ENCODE results near the gene RBPMS2.
"Not testable (repeated sequence)": the region's sequence is repeated elsewhere in the genome, so short reads cannot be mapped to it uniquely, and the experiment has no call there.

RBPMS2 gene

DNA sequence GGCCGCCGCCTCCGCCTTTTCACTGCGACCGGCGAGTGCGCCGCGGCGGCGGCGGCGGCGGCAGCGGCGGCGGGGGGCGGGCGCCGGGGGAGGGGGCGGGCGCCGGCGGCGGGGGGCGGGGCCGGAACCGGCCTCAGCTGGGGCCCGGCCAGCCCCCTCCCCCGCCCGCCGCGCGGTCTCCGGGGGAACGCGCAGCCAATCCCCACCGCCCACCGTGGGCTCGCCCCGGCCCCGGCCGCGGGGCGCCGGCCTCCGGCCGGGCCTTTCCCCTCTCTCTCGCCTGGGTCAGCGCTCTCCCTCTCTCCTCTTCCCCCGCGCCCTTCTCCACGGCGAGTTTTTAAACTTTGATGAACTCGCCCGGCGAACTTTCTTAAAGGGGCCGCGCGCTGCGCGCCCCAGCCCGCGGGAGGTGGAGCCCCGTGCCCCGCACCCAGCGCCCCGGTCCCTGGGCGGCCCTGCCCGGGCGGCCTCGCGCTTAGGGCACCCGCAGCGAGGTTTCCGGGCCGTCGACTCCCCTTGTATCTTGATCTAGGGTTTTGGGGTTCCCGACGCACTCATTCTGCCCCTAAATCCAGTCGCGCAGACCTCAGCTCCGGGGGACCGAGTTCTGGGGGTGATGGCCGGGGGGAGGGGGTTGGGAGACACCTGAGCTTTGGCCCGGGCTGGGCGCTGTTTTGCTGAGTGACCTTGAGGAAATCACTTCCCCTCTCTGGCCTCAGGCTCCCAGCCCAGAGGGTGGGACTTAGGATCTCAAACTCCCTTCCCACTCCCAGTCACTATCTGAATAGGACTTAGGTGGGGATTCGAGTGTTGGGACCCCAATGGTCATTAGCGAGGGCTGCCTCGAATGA lies at the start of gene RBPMS2:
TSS of gene RBPMS2 (minus strand) at position 39 of the 851 bp plus-strand sequence. CDS start 270 bp downstream, outside the sequence.
- no peak for DNase-seq (ENCODE audit: low spot score)

DNA sequence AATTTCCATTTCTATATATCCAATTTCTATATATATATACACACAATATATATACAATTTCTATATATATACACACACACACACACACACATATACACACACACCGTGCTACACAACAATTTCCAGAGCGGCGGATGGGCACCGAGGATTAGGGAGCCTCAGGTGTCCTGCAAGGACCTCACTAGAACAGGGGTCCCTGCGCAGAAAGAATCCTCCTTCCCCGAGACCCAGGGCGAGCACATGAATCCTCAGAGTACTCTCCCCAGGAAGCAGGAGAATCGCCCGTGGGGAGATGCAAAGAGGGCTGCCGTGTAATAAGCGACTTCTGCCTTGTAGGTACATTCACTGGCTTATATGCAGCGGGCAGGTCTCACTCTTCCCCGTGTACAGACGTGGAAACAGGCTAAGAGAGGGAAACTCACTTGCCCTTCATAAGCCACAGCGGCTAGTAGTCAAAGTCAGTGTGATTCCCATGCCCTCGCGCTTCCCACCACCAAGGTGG lies 49.6 kb upstream of the RBPMS2 start:
- no peak for DNase-seq (ENCODE audit: low spot score)

DNA sequence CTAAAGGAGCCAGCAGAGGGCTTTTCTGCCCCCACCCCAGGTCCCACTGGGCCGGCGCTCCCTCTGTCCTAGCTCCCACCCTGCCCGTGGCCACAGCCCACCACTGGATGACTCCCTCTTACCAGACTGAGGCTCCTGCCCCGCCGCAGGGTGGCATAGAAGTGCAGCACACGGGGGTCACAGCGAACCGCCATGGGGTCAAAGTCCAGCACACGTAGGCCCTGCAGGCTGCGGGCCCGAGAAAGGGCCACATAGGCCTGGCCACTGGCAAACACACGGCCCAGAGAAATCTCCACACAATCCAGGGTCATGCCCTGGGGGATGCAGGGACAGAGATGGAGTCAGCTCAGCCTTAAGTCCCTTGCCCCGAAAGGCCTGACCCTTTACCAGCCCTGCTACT lies 41.1 kb upstream of the RBPMS2 start:
- DNase-seq (ENCODE audit: low spot score) = no peak

DNA sequence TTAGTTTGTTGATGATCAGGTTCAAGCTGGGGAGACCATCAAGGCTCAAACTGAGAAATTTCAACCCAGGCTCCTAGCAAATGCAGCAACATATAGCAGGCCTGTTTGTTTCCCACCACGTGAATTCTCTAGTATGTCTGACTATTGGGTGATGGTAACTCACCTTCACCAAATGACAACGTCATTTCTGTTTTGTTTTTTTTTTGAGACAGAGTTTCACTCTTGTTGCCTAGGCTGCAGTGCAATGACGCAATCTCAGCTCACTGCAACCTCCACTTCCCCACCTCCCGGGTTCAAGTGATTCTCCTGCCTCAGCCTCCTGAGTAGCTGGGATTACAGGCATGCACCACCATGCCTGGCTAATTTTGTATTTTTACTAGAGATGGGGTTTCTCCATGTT lies 39.6 kb upstream of the RBPMS2 start:
- not testable (repeated sequence) for DNase-seq (ENCODE audit: low spot score)

DNA sequence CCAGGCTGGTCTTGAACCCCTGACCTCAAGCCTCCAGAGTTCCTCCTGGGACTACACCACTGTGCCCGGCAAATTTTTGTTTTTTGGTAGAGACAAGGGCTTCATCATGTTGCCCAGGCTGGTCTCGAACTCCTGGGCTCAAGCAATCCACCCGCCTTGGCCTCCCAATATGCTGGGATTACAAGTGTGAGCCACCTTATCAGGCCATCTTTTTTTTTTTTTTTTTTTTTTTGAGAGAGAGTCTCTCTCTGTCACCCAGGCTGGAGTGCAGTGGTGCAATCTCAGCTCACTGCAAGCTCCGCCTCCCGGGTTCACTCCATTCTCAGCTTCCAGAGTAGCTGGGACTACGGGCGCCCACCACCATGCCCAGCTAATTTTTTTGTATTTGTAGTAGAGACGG lies 38.9 kb upstream of the RBPMS2 start:
- DNase-seq (ENCODE audit: low spot score) = not testable (repeated sequence)

DNA sequence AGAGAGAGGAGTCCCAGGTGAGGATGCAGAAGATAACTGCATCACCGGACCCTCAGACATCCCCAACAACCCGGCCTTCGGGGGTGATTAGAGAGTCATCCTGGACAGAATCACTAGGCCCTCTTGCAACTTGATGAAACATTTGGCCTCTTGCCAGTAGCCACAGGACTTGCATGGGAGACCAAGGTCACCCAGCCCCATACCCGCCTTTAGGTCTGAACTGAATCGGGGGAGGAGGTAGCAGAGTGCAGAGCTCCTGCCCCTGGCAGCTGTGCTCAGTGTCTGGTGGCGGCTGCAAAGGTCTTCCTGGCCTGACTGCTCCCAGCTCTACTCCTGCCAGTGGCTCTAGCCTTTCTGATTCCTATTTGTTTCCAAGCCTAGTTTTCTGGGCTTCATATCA lies 37.7 kb upstream of the RBPMS2 start:
- DNase-seq (ENCODE audit: low spot score) = no peak

DNA sequence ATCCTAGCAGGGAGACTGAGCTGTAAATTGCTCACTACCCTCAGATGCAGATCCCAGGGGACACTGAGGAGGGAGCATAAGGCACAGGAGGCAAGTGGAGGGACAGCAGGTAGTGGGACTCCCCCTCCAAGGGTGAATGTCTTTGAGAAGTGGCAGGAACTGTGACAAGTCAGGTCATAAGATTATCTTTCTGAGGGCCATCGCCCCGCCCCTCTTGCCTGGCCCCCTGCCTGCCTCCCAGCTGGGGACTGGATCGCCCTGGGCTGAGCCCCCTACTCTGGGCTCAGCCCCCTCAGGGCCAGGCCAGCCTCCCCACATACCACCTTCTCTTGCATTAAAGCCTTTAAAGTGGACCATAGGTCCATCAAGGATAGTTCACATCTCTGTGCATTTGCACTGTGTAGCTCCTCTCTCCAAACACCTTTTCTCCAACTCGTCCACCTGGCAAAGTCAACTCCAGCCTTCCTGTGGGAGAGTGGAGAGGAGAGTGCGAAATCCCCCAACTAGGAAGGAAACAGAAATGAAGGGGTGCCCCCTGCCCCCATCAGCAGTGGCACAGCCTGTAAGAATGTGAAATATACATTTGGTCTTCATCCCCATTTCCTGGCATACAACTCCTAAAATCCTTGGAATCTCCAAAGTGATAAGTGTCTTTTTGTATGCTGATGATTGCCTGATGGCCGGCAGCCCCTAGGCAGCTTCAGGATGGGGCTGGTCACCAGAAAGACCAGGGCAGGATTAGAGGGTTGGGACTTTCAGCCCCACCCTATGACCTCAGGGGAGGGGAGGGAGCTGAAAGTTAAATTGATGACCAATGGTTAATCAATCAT lies 35.3 kb upstream of the RBPMS2 start:
- no peak for DNase-seq (ENCODE audit: low spot score)

DNA sequence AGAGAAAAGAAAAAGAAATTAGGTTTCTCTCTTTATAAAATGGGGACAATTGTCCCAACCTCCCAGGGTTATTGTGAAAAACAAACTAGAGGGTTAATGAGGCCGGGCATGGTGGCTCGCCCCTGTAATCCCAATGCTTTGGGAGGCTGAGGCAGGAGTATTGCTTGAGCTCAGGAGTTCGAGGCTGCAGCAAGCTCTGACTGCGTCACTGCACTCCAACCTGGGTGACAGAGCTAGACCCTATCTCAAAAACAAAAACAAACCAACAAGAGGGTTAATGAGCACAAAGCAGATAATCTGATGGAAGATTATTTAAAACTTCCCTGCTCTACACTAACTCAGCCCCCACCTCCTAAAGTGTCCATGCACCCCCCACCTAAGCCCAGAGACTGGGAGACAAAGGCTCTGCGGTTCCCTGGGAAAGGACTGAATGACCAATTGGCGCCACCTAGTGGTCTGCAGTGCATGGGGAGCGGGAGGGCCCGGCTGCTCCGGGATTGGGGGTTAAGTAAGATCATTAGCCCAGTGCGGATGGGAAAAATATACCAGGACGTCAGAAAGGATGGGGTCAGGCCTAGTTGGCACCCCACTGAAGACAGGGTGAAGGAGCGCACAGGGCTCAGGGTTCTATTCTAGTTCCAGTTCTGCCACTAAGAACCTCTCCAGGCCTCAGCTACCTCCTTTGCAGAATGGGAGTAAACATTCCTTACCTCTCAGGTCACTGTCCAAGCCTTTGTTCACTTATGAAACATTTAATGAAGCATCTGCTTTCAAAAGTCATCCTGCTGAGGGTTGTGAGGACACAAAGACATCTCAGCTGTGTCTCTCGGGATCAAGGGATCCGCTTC lies 34.5 kb upstream of the RBPMS2 start:
- DNase-seq (ENCODE audit: low spot score) = peak; percentile 91

DNA sequence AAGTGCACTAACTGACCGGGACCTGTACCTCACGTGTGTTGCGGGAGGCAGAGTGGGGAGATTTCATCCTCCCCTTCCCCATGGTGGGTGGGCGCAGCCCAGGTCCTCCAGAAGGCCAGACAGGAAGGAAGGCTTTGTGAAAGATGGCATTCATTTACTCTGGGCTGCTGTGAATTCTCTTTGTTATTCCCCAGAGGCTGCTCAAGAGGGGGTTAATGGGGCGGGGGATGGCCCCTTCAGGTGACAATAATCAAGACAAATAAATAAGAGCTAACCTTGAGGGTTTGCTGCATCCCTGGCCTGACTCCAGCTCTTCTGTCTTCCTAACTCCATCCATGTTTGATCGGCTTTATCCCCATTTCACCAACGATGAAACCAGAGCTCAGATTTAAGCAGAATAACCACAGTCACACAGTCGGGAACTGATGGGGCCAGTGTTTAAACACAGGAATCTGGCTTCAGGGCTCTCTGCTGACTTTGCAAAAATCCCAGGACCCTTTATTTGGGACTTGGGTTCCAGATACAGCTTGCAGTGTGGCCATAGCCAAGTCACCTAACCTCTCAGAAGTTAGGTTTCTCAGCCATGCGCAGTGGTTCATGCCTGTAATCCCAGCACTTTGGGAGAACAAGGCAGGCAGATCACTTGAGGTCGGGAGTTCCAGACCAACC lies 33.5 kb upstream of the RBPMS2 start:
- no peak for DNase-seq (ENCODE audit: low spot score)

DNA sequence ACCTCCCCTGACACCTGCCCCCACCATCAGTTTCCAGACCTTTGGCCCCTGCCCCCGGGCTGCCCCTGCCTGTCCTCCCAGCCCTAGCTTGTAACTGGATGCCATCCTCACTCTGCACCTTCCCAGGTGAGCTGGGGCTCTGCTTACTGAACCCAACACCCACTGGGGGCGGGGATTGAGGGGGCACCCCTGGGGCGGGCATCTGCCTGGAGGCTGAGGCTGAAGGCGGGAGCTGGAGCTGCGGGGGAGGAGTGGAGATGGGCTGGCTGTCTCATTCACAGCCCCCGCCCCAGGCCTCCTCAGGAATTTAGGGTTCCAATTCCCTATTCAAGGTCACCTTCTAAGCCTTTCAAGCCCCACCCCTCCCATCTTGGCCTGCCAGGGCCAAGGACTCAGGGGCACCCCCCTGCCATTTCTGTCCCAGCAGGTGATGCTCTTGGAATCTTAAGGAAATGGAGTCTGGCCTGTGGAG lies 32.4 kb upstream of the RBPMS2 start:
- no peak for DNase-seq (ENCODE audit: low spot score)

DNA sequence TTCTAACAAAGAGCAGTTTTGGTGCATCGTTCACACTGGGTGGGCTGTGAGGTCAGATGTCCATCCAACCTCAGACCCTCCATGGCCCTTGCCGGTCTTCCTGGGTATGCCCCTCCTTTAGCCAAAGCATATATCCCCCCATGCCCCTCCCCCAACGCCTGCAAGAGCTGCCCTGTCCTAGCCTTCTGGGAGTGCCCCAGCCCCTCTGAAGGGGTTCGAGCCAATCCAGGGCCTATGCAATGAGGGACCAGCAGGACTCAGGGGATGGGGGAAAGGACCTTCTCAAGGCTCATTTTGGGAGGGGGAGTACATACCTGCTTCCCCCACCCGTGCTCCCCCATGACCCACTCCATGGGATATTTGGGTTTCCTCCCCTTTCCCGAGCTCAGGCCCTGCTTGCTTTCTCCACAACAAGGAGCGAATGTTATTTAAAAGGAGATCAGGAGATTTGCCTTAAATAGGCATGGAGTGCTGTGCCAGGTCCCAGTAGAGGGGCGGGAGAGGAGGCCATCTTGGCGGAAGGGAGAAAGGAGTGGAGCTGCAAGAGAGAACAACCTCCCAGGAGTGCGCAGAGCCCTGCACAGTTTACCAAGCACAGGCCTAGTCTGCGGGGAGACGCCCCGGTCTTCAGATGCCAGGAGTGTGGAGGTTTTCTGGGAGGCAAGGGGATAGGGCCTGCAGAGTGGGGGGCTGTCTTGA lies 31.8 kb upstream of the RBPMS2 start:
- DNase-seq (ENCODE audit: low spot score) = no peak

DNA sequence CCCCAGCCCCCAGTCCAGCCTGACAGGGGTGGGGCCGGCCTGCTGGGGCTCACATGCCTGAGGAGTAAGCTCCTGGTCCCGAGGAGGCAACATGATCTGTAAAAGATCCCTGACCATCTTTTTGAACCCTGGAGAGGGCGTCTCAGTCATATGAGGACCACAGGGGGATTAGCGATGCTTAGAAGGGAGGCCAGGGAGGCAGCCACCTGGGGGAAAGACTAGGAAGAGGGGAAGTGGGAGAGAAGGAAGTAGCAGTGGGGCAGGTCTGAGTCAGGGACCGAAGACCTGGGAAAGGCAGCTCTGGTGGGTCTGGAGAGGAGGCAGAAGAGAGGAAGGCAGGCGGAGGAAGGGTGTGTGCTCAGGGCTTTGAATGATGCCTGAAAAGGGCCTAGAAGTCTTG lies 31.1 kb upstream of the RBPMS2 start:
- no peak for DNase-seq (ENCODE audit: low spot score)

DNA sequence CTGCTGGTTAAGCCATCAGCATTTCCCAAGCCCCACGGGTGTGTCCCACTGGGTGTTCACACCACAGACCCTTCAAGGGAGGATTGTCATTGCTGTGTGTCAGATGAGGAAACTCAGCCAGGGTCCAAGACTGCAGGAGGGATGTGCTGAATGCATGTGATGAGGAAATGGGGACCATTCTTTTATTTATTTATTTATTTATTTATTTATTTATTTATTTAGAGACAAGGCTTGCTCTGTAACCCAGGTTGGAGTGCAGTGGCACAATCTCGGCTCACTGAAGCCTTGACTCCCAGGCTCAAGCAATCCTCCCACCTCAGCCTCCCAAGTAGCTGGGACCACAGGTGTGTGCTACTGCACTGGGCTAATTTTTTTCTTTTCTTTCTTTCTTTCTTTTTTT lies 29.2 kb upstream of the RBPMS2 start:
- no peak for DNase-seq (ENCODE audit: low spot score)

DNA sequence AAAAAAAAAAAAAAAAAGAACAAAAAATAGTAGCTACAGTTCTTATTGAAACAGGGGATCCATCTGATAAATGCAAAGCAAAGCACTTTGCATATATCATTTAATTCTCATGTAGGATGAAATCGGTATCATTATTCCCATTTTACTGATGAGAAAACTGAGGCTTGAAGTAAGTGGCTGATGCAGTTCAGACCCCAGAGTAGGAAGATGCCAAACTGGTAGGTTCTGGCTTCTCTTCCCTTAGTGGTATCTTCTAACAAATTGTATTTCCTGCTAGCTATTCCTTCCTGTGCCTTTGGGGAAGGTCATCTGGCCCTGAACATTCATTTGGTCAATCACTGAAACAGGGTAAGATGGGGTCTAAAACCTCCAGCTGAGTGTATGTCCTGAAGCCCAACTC lies 28.1 kb upstream of the RBPMS2 start:
- no peak for DNase-seq (ENCODE audit: low spot score)

DNA sequence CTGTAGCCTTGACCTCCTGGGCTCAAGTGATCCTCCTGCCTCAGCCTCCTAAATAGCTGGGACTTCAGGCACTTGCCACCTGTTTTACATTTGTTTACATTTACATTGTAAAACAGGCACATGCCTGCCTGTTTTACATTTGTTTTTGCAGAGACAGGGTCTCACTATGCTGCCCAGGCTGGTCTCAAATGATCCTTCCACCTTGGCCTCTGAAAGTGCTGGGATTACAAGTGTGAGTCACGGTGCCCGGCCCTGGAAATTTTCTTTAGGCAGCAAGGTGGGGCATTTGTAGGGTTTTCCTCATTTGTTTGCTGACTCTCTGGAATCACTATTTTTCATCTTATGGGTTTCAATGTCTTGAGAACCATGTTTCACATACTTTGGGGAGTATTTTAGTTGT lies 25.1 kb upstream of the RBPMS2 start:
- DNase-seq (ENCODE audit: low spot score) = no peak

DNA sequence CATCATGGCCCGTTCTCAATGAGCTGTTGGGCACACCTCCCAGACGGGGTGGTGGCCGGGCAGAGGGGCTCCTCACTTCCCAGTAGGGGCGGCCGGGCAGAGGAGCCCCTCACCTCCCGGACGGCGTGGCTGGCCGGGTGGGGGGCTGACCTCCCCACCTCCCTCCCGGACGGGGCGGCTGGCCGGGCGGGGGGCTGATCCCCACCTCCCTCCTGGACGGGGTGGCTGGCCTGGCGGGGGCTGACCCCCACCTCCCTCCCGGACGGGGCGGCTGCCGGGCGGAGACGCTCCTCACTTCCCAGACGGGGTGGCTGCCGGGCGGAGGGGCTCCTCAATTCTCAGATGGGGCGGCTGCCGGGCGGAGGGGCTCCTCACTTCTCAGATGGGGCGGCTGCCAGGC lies 23.5 kb upstream of the RBPMS2 start:
- DNase-seq (ENCODE audit: low spot score) = not testable (repeated sequence)

DNA sequence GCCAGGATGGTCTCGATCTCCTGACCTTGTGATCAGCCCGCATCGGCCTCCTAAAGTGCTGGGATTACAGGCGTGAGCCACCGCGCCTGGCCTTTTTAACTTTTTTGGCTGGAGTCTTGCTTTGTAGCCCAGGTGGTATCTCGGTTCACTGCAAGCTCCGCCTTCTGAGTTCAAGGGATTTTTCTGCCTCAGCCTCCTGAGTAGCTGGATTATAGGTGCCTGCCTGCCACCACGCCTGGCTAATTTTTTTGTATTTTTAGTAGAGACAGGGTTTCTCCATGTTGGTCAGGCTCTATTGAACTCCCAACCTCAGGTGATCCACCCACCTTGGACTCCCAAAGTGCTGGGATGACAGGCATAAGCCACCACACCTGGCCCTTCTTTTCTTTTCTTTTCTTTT lies 20.5 kb upstream of the RBPMS2 start:
- not testable (repeated sequence) for DNase-seq (ENCODE audit: low spot score)

DNA sequence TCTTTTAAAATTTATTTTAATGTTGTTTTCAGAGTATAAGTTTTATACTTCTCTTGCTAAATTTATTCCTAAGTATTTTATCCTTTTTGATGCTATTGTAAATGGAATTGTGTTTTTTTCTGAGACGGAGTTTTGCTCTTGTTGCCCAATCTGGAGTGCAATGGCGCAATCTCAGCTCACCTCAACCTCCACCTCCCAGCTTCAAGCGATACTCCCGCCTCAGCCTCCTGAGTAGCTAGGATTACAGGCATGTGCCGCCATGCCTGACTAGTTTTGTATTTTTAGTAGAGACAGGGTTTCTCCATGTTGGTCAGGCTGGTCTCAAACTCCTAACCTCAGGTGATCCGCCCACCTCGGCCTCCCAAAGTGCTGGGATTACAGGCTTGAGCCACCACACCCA lies 19.9 kb upstream of the RBPMS2 start:
- not testable (repeated sequence) for DNase-seq (ENCODE audit: low spot score)

DNA sequence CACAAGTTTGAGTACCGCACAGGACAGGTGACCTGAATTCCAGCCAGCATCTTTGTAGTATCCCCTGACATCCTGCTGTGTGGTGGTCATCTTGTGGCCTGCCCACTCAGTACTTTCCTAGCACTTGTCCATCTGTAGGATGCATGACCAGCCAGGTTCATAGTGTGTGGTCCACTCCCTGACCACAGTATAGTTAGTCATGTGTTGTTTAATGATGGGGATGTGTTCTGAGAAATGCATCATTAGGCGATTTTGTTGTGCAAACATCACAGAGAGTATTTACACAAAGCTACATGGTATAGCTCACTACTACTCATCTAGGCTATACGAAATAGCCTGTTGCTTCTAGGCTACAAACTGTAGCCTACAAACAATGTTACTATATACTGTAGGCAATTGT lies 16.9 kb upstream of the RBPMS2 start:
- DNase-seq (ENCODE audit: low spot score) = no peak

DNA sequence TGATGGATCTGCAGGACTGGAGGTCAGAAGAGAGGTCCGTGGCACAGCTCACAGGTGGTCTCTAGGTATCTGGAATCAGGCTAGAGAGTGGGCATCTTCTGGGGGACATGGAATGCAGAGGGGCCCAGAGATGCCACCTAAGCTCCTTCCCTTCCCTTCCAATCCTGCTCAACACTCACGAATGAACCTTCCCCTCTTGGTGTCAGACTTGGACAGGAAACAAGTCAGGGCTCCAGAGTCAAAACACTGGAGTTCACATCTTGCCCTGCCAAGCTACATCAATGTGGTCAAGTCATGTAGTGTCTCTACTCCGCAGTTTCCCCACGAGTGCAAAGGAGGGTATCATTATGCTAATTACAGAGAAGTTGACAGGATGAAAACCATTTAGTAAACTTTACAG lies 16.0 kb upstream of the RBPMS2 start:
- DNase-seq (ENCODE audit: low spot score) = no peak

DNA sequence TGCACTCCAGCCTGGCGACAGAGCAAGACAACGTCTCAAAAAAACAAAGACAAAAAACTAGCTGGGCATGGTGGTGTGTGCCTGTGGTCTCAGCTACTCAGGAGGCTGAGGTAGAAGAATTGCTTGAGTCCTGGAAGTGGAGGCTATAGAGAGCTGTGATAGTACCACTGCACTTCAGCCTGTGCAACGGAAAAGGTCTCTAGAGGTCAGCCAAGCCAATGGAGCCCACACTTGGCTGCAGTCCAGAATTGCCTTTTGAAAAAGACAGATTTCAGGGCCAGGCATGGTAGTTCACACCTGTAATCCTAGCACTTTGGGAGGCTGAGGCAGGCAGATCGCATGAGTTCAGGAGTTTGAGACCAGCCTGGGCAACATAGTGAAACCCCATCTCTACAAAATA lies 8.4 kb upstream of the RBPMS2 start:
- DNase-seq (ENCODE audit: low spot score) = no peak

Measured in AG08395 (cell line).